SK-N-SH (cell line): ENCODE data around the gene SLC2A8. TPM values are rescaled to one million over a fixed set of nuclear protein-coding genes. Genes with fewer than 3 reads are reported as not detected.

Experiments
- CTCF ChIA-PET: fragments of 300-600, 350-600 bp; formaldehyde crosslinking; extraction: SDS; loops from one replicate; lab custom pipeline; 2021; lab: Yijun Ruan, JAX
- POLR2A ChIA-PET: fragments of 350-600 bp; sonication (Branson Sonifier 250); formaldehyde crosslinking; extraction: SDS; loops from one replicate; lab custom pipeline; 2020; ENCODE audit warnings: antibody characterized with exemption, inconsistent platforms; lab: Yijun Ruan, JAX
- DNase-seq: peaks from one replicate; pipeline ENCODE4 v3.0.0; 2012
- H2AFZ ChIP-seq: fragments of 200-600 bp; sonication (generic); 2 replicates; pipeline ENCODE4 v1.8.1; 2016; ENCODE audit warnings: antibody characterized with exemption, mild to moderate bottlenecking, low read depth
- H3F3A ChIP-seq: fragments of 200-600 bp; sonication (generic); replicated peaks from 2 replicates; pipeline ENCODE3; 2016; ENCODE audit warnings: antibody characterized with exemption, mild to moderate bottlenecking; ENCODE audit not compliant: insufficient read depth
- H3K27ac ChIP-seq, 2 experiments: fragments of 200-500 bp in 1 of 2; fragments of 200-600 bp in 1 of 2; sonication (Bioruptor generic) in 1 of 2; sonication (generic), shearing (Covaris generic) in 1 of 2; 2 replicates each; pipeline versions ENCODE4 v1.5.1 to v1.6.1; 2014 to 2016; ENCODE audit warnings: low read depth in 2 of 2, inconsistent platforms in 1 of 2, low read length in 1 of 2, mild to moderate bottlenecking in 1 of 2, mixed read lengths in 1 of 2
- H3K27me3 ChIP-seq: fragments of 200-600 bp; sonication (generic), shearing (Covaris generic); 2 replicates; pipeline ENCODE4 v1.6.1; 2016; ENCODE audit warnings: mixed run types; ENCODE audit not compliant: insufficient read depth
- H3K36me3 ChIP-seq, 2 experiments: fragments of 200-500 bp in 1 of 2; fragments of 200-600 bp in 1 of 2; sonication (Bioruptor generic) in 1 of 2; sonication (generic) in 1 of 2; replicated peaks in 1 of 2; 2 replicates each; pipeline versions ENCODE3 to v1.5.1; 2014 to 2016; ENCODE audit warnings: low read length in 1 of 2, mild to moderate bottlenecking in 1 of 2; ENCODE audit not compliant: insufficient read depth in 2 of 2, control insufficient read depth in 1 of 2
- H3K4me1 ChIP-seq, 2 experiments: fragments of 200-500 bp in 1 of 2; fragments of 200-600 bp in 1 of 2; sonication (Bioruptor generic) in 1 of 2; sonication (generic), shearing (Covaris generic) in 1 of 2; 2 replicates each; pipeline versions ENCODE4 v1.5.1 to v1.6.1; 2014 to 2016; ENCODE audit warnings: low read depth in 1 of 2, low read length in 1 of 2, mixed run types in 1 of 2; ENCODE audit not compliant: insufficient read depth in 2 of 2, control insufficient read depth in 1 of 2
- H3K4me2 ChIP-seq: fragments of 200-600 bp; sonication (generic), shearing (Covaris generic); 2 replicates; pipeline ENCODE4 v1.6.1; 2017; ENCODE audit warnings: mixed run types
- H3K4me3 ChIP-seq, 2 experiments: fragments of 200-500 bp in 1 of 2; fragments of 200-600 bp in 1 of 2; sonication (Bioruptor generic) in 1 of 2; sonication (generic), shearing (Covaris generic) in 1 of 2; 2 replicates each; pipeline versions ENCODE4 v1.5.1 to v1.8.1; 2014 to 2016; ENCODE audit warnings: low read depth in 2 of 2, inconsistent platforms in 1 of 2, low read length in 1 of 2, mild to moderate bottlenecking in 1 of 2, mixed read lengths in 1 of 2, moderate library complexity in 1 of 2
- H3K79me2 ChIP-seq: fragments of 200-600 bp; sonication (generic); 2 replicates; pipeline ENCODE4 v1.8.1; 2017; ENCODE audit warnings: mild to moderate bottlenecking; ENCODE audit not compliant: insufficient read depth
- H3K9ac ChIP-seq: fragments of 200-600 bp; sonication (generic); 2 replicates; pipeline ENCODE4 v1.6.1; 2017; ENCODE audit warnings: mixed run types
- H3K9me2 ChIP-seq: fragments of 200-600 bp; sonication (generic); 2 replicates; pipeline ENCODE4 v1.6.1; 2017; ENCODE audit warnings: mixed run types
- H3K9me3 ChIP-seq: fragments of 200-600 bp; sonication (generic); 2 replicates; pipeline ENCODE4 v1.6.1; 2017; ENCODE audit warnings: mixed run types, mild to moderate bottlenecking, moderate library complexity
- H4K20me1 ChIP-seq: fragments of 200-600 bp; sonication (generic); 2 replicates; pipeline ENCODE4 v1.6.1; 2017; ENCODE audit warnings: mild to moderate bottlenecking, mixed run types; ENCODE audit not compliant: insufficient read depth
- GABPA ChIP-seq: IDR thresholded peaks from 2 replicates; pipeline ENCODE4 v1.4.0; 2012; ENCODE audit warnings: low read depth, mild to moderate bottlenecking
- RCOR1 ChIP-seq: fragments of 150-350 bp; IDR thresholded peaks from 2 replicates; pipeline ENCODE4 v1.6.1; 2017; ENCODE audit warnings: antibody characterized with exemption, low read length
- REST ChIP-seq: IDR thresholded peaks from 2 replicates; pipeline ENCODE4 v1.6.1; 2012; ENCODE audit warnings: mild to moderate bottlenecking, low read depth, low read length, moderate library complexity
- RFX5 ChIP-seq: IDR thresholded peaks from 2 replicates; pipeline ENCODE4 v1.6.1; 2012; ENCODE audit warnings: mild to moderate bottlenecking, improper control_type of control experiment, low read length
- TCF12 ChIP-seq: IDR thresholded peaks from 2 replicates; pipeline ENCODE4 v1.4.0; 2012
- TEAD4 ChIP-seq: IDR thresholded peaks from 2 replicates; pipeline ENCODE4 v1.4.0; 2012; ENCODE audit warnings: mild to moderate bottlenecking, borderline replicate concordance; ENCODE audit not compliant: insufficient read depth
- WGBS: methylation state at CpG from one replicate; pipeline ENCODE4 v1.1.6; 2017; ENCODE audit warnings: low lambda C conversion rate; 5-methylcytosine and 5-hydroxymethylcytosine counted together
- polyA plus RNA-seq, 3 experiments: library from polyadenylated mRNA; depleted of rRNA; stranded (reverse); fragments of >200 nt; gene quantifications; 2 replicates each; pipeline ENCODE4 v1.2.3, GENCODE V29; 2012
- small RNA-seq, 7 experiments: library from RNA; depleted of rRNA; stranded (forward); fragments of <200 nt; gene quantifications; one replicate each; pipeline ENCODE3, GENCODE V24; 2012
- TF ChIP-seq, protein P1 (sequence below): IDR thresholded peaks from 2 replicates; pipeline ENCODE4 v1.4.0; 2012; ENCODE audit warnings: low read depth

The SLC2A8 gene
- polyA plus RNA-seq, 1 of the 3 experiments (the other 2 are of a cell fraction): 15.1 TPM

GRCh38 chr9:127457191-127457878 is 60.4 kb downstream of the SLC2A8 start:
- Histone ChIP-seq H3F3A (no peaks in the 10 kb centered on the region), H3K27me3 (no peaks in the 10 kb centered on the region), H2AFZ (no peak overlapping the region), H3K27ac (no peak overlapping the region), H4K20me1 (no peaks in the 10 kb centered on the region), H3K4me3 (no peak overlapping the region), H3K79me2 (peaks cover 13% of the 10 kb centered on the region; the same call in 1 of the 2 replicates), H3K9me3 (no peaks in the 10 kb centered on the region), H3K9ac (no peak overlapping the region), H3K4me1 (peaks cover 0 to 13% of the 10 kb centered on the region in 2 experiments; a peak in 1 of 4 replicates), H3K4me2 (no peak overlapping the region), H3K9me2 (no peaks in the 10 kb centered on the region), H3K36me3 (peaks cover 17 to 43% of the 10 kb centered on the region in 2 experiments)
- CTCF ChIA-PET: interaction anchor here (2.6 kb wide), 1 partner anchor 46 kb away, joined by 11 read pairs; no protein-coding TSS in a partner anchor
- DNase-seq: no peak
- POLR2A ChIA-PET: interaction anchor here (0.6 kb wide), 2 partner anchors 9 to 985 kb away, joined by 3 read pairs; no protein-coding TSS in a partner anchor
- WGBS: 87% methylated on average over 15 of the region's 17 CpGs
- TF ChIP-seq, protein P1, sequence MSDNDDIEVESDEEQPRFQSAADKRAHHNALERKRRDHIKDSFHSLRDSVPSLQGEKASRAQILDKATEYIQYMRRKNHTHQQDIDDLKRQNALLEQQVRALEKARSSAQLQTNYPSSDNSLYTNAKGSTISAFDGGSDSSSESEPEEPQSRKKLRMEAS: no peak
- TF ChIP-seq RFX5 (no peak), GABPA (no peak), REST (no peak), TEAD4 (no peak), RCOR1 (no peak), TCF12 (no peak)

Small RNA genes lying within 50 kb of the gene (small RNA-seq; reads per million reads assigned to genes)
- 20.8 to 963 (median 44.1) reads per million in 7 experiments for gene SNORA65

Other genes with a start within 250 kb of the SLC2A8 start
- 9.1 and 10.4 TPM in 2 replicates for gene GARNL3, start 132.4 kb upstream of the SLC2A8 start, polyA plus RNA-seq (2012; rRNA removed)
- 4.6 and 5.9 TPM in 2 replicates for gene ZNF79, start 27.2 kb downstream of the SLC2A8 start, polyA plus RNA-seq (2012; rRNA removed)
- gene RPL12, start 54.2 kb downstream of the SLC2A8 start, polyA plus RNA-seq (2012; rRNA removed): 3,270 and 3,754 TPM in 2 replicates
- gene LRSAM1, start 54.3 kb downstream of the SLC2A8 start, polyA plus RNA-seq (2012; rRNA removed): 5.5 and 8.0 TPM in 2 replicates
- 33.0 and 44.3 TPM in 2 replicates for gene STXBP1, start 215.1 kb downstream of the SLC2A8 start, polyA plus RNA-seq (2012; rRNA removed)